ENCODE data around the gene HLA-F.

The HLA-F gene

GRCh38 chr6:29759457-29759856, 36.2 kb downstream of the HLA-F start:
- DNase-seq (ENCODE audit: low read depth in 3 of 3, low spot score in 1 of 3), result no peak

DNA sequence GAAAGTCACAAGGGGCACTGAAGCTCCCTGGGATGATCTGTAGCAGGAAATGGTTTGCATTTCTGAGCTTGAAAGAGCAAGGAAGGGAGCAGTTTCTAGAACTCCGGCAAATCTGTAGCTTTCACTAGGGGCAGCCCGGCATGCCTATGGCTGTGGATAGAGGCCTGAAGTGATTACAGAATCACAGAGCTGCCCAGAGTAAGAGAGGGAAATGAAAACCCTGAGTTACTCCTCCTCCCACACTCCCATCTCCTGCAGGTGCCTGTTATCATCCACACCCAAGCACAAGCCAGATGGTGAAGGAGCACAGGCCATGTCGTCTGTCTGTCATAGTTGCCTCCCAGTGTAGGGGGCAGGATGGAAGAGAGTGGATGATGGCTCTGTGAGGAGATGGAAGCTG, 37.1 kb downstream of the HLA-F start:
- DNase-seq (ENCODE audit: low read depth in 3 of 3, low spot score in 1 of 3), result no peak

- DNase-seq (ENCODE audit: low read depth in 3 of 3, low spot score in 1 of 3), result no peak
Measured at GRCh38 chr6:29762051-29762450, 38.8 kb downstream of the HLA-F start.

- DNase-seq (ENCODE audit: low read depth in 3 of 3, low spot score in 1 of 3), result no peak
Measured at GRCh38 chr6:29762781-29763214, 39.6 kb downstream of the HLA-F start.

- no peak for DNase-seq (ENCODE audit: low read depth in 3 of 3, low spot score in 1 of 3)
Measured at GRCh38 chr6:29763491-29764289, 40.5 kb downstream of the HLA-F start.

DNA sequence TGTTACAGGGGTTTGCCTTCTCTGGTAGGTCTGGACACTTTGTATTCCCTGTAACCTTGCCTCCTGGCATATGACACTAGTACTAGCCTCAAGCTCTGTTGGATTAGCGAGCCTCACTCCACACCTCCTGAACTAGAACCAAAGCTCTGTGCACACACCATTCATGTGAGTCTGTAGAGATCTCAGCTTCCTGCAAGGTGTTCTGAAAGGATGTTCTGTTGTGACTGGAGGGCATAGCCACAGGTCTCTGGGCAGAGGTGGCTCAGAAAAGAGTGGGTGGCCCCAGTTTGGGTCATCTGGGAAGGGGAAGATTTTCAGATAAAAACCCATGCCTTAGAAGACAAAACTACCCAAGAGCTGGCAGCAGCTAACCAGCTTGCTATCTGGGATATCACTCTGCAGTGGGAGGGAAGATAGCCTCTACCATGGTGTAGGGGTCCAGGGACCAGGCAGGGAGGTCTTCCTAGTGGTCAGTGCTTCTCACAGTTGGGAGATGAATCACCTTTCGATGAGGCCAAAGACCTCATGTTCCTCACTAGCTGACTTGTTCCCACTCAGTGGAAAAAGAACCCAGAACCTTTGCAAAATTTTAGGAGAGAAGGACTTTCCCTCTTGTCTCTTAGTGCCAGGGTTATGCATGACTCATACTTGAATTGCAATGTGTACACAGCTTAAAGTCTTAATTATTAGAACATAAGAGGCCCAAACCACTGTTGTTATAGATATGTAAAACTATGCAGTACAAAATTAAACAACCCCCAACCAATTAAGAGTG, 41.4 kb downstream of the HLA-F start:
- DNase-seq (ENCODE audit: low read depth in 3 of 3, low spot score in 1 of 3), result no peak

DNA sequence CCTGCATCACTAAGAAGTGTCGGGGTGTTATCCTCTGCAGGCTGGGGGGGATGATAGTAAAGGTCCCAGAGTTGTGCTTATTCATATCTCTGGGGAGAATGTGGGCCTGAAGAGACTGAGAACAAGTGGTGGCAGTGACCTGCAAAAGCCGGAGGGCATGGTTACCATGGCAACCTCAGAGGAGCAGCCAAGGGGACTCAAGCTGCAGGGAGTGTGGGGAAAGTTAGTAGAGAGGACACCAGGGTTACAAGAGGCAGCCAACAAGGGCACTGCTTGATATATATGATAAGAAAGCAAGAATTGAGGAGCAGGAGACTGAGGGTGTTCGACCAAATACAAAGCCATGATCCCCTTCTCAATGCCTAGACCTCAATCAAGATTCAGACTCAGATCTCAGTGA, 46.1 kb downstream of the HLA-F start:
- DNase-seq (ENCODE audit: low read depth in 3 of 3, low spot score in 1 of 3), result no peak

DNA sequence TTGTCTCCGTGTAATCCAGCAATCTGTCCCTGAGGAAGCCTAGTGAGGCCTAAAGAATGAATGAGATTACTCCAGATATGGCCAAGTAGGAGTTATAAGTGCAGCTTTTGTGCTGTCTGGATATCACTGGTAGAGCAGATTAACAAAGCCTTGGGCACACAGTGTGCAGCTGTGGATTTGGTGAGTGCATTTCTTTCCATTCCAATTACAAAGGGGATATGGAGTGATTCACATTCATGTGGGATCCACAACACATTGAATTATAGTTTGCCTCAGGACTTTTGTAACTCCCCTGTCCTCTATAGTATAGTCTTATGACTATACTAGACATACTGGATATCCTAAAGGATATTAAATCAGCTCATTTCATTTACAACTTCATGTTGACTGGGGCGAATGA, 47.1 kb downstream of the HLA-F start:
- no peak for DNase-seq (ENCODE audit: low read depth in 3 of 3, low spot score in 1 of 3)

GRCh38 chr6:29776684-29777083, 53.5 kb downstream of the HLA-F start:
- no peak for DNase-seq (ENCODE audit: low read depth in 3 of 3, low spot score in 1 of 3)
